ENCODE results near the gene SPTSSB.

Gene SPTSSB

GRCh38 chr3:161390200-161390599 is 18.9 kb upstream of the SPTSSB start:
- no peak for FAIRE-seq

DNA sequence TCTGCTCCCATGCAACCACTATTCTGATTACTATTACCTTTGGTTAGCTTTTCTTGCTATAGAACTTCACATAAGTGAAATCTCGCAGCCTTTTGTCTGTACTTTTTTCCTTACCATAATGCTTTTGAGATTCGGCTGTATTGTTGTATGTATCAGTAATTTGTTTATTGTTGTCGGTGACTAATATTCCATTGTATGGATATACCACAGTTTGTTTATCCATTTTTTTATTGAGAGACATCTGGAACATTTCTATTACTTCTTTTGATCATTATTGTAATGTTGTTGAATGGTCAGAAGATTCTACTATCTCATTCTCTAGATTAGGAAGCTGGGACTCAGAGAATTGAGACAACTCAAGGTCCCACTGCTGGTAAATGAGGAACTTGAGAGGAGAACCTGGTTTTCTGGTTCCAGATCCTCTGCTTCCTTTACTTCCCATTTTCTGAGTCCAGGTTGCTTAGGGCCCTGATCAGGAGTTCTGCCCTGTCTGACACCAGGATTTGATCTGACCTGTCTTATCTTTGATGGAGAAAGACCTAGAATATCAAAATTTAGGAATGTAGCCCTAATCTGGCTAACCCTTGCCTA is 18.2 kb upstream of the SPTSSB start:
- FAIRE-seq: no peak

DNA sequence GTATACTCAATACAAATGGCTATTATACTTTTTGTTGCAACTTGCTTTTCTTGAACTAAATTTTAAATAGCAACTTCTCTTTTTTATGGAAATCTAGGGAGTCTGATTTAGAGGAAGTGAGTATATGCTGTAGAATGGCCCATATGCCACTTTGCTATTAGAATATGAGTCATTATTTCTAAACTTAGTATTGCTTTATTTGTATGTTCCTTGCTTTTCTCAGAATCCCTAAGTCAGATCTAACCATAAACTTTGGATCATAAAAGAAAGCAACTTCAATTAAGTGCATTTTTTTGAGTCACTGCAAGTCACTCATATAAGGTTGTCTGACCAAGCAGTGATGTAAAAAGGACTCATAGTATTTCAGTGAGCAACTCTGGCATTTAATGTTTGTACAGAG is 17.5 kb upstream of the SPTSSB start:
- no peak for FAIRE-seq

DNA sequence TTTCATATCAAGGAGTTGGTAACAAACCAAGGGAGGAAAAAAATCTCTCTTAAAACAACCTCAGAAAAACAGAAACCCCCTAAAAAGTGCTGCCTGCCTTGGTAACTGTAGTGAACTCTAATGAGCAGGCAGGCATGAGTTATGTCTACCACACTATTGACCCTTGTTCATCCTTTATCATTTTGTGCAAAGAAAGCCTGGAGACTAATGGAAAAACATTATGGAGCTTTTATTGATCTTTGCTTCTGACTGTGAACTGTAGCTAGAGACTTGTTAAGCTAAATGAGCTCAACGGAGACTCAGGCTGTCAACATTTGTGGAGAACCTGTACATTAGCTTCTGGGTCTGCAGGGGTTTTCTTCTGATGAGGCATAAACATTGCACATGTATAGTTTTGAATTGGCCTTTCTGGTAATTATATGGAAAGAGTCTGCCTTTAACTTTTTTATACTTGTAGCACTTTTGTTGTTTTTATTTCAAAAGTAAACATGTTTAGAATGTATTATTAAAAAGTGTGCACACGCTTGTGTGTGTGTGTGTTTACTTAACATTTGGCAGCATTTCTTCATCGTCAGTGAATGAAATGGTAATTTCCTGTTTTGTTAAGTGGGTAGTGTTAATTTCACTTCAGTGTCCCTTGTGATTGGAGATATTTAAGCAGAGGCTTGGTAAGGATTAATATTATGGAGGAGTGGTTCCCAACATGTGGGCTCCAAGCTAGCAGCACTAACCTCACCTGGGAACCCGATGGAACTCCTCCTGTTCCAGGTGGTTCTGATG is 15.9 kb upstream of the SPTSSB start:
- no peak for FAIRE-seq

DNA sequence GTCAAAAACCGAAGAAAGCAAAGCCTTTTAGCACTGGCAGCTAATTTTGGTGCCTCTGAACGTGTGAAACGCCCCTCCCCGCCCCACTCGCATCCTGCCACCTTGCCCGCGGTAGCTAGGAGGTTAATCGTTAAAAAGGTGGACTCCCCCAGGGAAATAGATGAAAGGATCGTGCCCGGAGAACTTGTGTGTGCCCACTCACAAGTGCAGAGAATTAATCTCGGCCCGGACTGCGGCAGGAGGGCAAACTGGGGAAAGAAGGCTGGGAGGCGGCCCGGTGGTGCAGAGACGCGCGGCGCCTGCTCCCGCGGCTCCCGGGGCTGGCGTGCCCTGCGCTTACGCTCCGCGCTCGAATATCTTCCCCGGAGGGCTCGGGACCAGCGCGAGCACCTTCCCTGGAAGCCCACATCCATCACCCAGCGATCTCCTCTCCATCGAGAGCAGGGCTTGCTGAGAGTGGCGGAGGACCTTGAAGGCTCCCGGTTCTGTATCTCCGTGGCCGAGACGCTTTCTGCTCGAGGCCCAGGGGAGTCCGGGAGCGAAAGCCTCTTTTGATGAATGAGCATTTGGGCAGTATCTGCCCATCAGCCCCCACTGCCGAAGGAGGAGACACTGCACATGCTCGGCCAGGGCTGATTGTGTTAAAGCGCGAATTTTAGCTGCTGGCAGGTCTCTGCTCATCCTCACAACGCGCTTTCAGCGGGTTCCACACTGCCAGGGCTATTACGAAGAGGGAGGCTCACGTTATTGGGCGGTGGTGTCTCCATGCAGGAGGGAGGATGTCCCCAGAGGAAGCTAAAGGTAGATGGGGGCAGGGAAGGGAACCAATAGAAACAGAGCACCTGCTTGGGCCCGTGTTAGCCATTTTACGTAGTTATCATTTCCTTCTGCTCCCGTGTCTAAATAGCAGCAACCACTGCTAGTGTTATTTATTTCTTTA is 1.3 kb upstream of the SPTSSB start:
- FAIRE-seq: no peak

DNA sequence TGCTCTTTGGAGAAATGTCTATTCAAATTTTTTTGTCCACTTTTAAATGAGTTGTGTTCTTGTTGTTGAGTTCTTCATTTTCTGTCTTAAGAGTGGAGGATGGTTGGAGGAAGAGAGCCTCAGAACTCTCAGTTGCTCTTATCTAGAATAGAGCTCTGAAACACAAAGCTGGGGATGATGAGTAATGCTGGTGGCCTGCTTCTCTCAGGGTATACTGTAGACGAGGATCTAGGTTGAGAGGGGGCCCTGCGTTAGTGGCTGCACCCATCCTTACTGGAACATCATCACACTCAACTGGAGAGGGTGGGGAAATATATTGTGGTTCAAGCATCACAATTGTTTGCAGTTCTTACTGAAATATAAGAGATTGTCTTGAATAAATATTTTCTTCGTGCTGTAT is 1.8 kb downstream of the SPTSSB start:
- FAIRE-seq: no peak

DNA sequence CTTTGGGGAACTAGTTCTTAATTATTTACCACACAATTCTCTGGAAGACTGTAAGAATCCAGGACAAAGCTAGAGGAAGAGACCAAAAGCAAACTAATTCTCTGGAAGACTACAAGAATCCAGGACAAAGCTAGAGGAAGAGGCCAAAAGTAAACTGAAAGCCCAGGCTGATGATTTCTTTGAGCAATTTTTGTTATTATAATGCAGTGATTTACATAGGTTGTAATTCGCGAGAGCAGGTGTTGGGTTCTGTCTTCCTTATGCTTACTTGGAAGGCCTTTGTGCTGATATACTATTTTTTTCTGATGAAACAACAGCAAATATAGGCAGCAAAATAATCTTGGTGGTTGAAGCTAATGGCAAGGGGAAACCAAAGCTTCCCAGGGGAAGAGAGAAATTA is 5.2 kb downstream of the SPTSSB start:
- FAIRE-seq: no peak

DNA sequence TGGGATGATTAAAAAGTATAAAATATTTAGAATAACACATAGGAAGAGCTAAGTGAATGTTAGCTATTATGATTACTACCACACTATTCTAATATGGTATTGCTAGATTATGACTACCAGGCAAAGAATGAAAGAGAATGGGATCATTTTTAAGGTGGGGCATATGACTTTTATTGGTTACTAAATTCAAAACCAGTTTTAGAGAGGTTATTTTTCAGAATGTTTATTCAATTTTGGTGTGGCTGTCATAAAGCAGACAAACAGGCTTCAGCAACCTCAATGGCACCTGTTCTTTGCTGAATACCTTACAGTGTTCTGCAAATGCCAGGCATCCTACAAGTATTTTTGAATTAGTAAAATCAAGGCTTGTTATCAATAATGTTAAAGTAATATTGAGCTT is 12.8 kb downstream of the SPTSSB start:
- FAIRE-seq: no peak

GRCh38 chr3:161356287-161356686 is 15.0 kb downstream of the SPTSSB start:
- no peak for FAIRE-seq

DNA sequence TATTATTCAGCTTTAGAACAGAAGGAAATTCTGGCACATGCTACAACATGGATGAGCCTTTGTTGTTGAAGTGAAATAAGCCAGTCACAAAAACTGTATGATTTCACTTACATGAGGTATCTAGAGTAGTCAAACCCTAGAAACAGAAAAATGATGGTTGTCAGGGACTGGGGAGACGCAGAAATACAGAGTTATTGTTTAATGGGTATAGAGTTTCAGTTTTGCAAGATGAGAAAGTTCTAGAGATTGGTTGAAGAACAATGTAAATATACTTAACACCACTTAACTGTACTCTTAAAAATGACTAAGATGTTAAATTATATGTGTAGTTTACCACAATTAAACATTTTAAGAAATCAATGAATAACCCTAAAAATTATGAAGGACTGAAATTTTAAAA is 15.8 kb downstream of the SPTSSB start:
- no peak for FAIRE-seq

DNA sequence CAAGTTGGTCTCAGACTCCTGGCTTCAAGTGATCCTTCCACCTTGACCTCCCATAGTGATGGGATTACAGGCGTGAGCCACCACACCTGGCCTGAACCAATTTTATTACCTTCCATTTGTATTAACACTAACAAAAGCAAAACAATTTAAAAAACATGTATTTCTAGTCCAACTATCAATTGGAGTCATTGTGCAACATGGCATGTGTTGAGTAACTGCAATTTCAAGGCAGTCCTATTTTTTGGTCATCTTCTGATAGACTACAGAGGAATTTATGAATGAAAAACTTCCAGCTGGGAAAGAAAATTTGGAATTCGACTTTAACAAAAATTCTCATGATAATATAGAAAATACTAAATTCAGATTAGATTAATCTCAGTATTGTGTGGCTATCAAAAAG is 16.8 kb downstream of the SPTSSB start:
- FAIRE-seq: no peak

DNA sequence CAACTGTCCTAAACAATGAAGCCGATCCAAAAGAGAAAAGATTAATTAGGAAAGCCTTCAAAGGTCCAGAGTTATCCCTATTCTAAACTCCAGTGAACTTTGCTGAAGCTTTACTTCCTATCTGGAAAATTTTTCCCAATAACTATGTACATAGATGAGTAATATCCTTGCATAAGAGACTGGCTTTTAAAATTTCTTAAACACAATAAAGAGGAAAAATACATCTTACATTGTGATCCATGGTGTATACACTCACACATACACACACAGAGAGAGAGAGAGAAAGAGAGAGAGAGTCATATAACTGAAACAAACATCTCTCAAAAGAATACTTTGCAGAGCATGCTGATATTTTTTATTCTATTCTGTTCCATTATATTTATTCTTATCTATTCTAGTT is 20.0 kb downstream of the SPTSSB start:
- no peak for FAIRE-seq

DNA sequence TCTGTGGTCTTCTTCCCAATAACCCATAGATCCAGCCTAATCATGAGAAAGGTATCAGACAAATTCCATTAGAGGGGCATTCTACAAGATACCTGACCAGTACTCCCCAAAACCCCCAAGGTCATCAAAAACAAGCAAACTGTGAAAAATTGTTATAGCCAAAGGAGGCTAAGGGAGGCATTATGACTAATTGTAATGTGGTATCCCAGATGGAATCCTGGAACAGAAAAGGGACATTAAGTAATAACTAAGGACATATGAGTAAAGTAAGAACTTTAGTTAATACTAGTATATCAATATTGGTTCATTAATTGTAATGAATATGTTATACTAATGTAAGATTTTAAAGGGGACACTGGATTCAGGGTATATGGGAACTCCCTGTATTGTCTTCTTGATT is 20.4 kb downstream of the SPTSSB start:
- FAIRE-seq: no peak

DNA sequence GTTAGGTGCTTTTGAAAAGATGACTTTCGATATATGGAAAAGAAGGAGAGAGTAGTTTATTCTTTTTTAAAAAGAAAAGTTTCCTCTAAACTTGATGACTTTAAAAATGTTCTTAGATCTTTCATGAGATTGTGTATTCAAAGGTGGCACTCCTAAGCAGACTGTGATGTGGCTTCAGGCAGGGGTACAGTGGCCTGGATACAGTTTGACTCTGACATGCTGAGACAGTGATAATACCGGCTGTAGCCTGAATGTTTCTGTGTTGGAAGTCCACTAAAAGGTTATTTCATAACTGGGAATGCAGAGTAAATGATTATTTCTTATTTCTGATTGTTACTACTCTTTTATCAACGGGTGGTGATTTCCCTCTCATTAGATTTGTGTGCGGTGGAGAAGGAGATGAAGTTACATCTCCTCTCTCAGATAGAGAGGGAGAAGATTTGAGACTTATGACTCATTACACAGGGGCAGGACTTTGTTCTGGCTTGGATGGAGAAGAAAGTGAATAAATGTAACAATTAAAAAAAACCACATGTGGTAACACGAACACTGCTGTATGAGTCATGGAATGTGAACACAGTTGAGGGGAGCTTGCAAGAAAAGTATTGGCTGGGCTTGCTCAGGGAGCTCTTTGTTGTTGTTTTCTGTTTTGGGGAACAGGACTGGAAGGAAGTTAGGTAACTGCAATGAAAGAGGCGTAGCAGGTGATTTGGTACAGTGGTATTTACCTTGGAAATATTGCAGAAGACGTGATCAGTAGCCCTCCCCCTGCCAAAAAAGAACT is 21.6 kb downstream of the SPTSSB start:
- FAIRE-seq: no peak

- no peak for FAIRE-seq
Observed at GRCh38 chr3:161348796-161349400, 22.4 kb downstream of the SPTSSB start.

DNA sequence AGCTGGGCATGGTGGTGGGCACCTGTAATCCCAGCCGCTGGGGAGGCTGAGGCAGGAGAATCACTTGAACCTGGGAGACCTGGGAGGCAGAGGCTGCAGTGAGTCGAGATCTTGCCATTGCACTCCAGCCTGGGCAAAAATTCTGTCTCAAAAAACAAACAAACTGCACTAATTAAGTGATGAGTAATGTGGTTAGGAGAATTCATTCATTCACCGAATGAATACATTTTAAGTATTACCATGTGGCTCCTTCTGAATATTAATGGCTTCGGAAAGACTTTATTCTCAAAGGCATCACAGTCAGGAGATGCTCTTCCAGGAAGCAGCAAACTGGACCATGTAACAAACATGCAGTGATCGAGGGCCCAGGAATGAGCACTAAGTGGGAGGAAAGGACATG is 23.6 kb downstream of the SPTSSB start:
- FAIRE-seq: no peak

DNA sequence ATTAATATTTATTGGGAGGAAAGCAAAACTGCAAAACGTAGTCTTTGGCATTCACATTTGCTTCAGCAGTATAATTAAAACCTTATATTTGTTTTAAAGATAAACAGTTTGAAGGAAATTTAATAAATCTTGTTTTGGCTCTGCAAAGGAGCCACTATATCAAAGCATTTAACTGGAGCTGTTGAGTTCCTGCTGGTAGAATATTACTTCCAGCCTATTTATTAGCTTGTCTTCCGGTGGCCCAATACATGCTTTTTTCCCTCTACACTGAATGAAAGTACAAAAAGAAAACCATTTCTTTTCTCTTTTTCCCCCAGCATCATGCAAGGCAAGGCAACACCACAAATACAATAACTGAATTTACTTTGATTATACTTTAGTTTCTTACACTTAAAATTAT is 26.3 kb downstream of the SPTSSB start:
- no peak for FAIRE-seq

GRCh38 chr3:161343986-161344385 is 27.3 kb downstream of the SPTSSB start:
- FAIRE-seq: no peak

- FAIRE-seq: no peak
Observed at GRCh38 chr3:161343540-161343939, 27.8 kb downstream of the SPTSSB start.

GRCh38 chr3:161342629-161343028 is 28.7 kb downstream of the SPTSSB start:
- no peak for FAIRE-seq

DNA sequence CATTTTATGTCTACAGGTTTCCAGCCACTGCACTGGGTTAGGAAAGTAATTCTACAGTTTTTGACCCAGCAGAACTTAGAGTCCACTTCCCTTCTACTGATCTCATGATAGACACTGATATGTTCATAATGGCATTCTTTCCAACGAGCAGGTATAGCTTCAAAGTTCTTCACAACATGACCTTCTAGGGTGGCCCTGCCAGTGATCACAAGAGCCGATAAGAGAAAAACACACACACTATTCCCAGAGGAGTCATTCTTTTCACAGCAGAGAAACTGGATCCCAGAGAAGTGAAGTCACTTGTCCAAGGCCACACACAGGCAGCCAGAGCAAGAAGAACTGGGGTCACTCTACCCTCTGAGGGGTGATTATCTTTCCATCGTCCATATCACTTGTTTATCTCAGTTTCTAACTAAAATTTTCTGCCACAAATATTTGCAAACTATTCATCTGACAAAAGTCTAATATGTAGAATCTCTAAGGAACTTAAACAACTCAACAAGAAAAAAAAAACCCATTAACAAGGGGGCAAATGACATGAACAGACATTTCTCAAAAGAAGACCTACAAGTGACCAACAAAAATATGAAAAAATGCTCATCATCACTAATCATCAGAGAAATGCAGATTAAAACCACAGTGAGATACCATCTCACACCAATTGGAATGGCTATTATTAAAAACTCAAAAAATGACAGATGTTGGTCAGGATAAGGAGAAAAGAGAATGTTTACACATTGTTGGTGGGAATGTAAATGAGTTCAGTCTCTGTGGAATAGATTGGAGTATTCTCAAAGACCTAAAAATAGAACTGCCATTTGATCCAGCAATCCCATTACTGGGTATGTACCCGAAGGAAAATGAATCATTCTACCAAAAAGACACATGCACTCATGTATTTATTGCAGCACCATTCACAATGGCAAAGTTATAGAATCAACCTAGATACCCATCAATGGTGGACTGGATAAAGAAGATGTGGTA is 31.5 kb downstream of the SPTSSB start:
- no peak for FAIRE-seq

Measured in G401.6 (cell line).